GM19372 (cell line): ENCODE measurements around the gene DPYD.

Source experiments
- ATAC-seq: cut with Tn5 transposase; IDR thresholded peaks from one replicate; pipeline ENCODE4 v1.9.1; 2021; ENCODE audit warnings: mild to moderate bottlenecking, low read depth, moderate library complexity; ENCODE audit not compliant: unreplicated experiment

DPYD gene

GRCh38 chr1:97907886-97908285 lies 12.9 kb downstream of the DPYD start:
- ATAC-seq: no peak

GRCh38 chr1:97906567-97907241 lies 14.1 kb downstream of the DPYD start:
- no peak for ATAC-seq

- ATAC-seq: no peak
Measured at GRCh38 chr1:97905141-97905940, 15.5 kb downstream of the DPYD start.

- no peak for ATAC-seq
Measured at GRCh38 chr1:97904534-97904933, 16.3 kb downstream of the DPYD start.

- ATAC-seq: no peak
Measured at GRCh38 chr1:97903626-97904025, 17.2 kb downstream of the DPYD start.

GRCh38 chr1:97902067-97902466 lies 18.8 kb downstream of the DPYD start:
- ATAC-seq: no peak

GRCh38 chr1:97901017-97901658 lies 19.7 kb downstream of the DPYD start:
- ATAC-seq: no peak

- ATAC-seq: no peak
Measured at GRCh38 chr1:97898948-97899347, 21.9 kb downstream of the DPYD start.

- no peak for ATAC-seq
Measured at GRCh38 chr1:97895278-97895677, 25.6 kb downstream of the DPYD start.

- no peak for ATAC-seq
Measured at GRCh38 chr1:97893844-97894243, 27.0 kb downstream of the DPYD start.

- ATAC-seq: no peak
Measured at GRCh38 chr1:97886199-97886598, 34.6 kb downstream of the DPYD start.

GRCh38 chr1:97883823-97884222 lies 37.0 kb downstream of the DPYD start:
- ATAC-seq: no peak

GRCh38 chr1:97877307-97877706 lies 43.5 kb downstream of the DPYD start:
- no peak for ATAC-seq

GRCh38 chr1:97875996-97876395 lies 44.8 kb downstream of the DPYD start:
- no peak for ATAC-seq

- ATAC-seq: no peak
Measured at GRCh38 chr1:97870589-97870988, 50.2 kb downstream of the DPYD start.

GRCh38 chr1:97869441-97869840 lies 51.4 kb downstream of the DPYD start:
- no peak for ATAC-seq

GRCh38 chr1:97867127-97867526 lies 53.7 kb downstream of the DPYD start:
- ATAC-seq: no peak

GRCh38 chr1:97864615-97865014 lies 56.2 kb downstream of the DPYD start:
- peak; percentile 63 for ATAC-seq

GRCh38 chr1:97853221-97853620 lies 67.6 kb downstream of the DPYD start:
- ATAC-seq: no peak

GRCh38 chr1:97849345-97850340 lies 71.2 kb downstream of the DPYD start:
- ATAC-seq: no peak
